Stimulated activated CD4-positive, alpha-beta T cell treated with anti-CD3 and anti-CD28 coated beads, Interleukin-4, amount 100 ng/mL, for 4 hours (primary cell): ENCODE results near the gene B9D2.

ENCODE experiments used
- DNase-seq, 2 experiments: peaks; one replicate each; pipeline ENCODE4 v3.0.0-alpha.2; 2020

The B9D2 gene

DNA sequence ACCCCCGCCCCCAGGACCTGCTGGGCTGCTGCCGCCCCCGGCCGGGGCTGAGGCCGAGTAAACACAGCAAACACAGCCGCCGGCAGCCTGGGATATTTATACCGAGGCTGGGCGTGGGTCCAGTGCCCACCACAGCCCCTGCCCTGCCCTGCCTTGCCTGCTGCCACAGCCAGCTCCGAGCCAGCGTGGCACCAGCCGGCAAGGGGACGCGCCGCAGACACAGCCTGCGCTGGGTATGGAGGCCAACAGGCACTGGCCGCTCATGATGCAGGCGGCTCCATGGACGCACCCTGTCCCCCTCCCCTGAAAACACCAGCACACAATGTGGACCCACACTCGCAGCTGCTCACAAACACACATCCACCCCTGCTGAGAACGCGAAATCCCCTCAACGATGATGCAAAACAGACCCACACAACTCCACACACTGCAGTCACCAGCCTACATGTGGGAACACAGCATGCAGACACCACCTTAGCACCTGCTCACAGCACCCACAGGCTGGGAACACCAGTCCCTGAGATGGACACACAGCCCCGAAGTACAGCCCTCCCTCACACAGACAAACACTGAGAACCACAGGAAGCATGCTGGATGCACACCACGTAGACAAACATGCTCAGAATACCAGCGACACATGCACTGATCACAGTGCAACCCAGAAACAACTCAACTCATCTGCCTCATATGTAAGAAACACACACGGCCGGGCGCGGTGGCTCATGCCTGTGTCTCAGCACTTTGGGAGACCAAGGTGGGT is 37.8 kb downstream of the B9D2 start:
- DNase-seq: no peak

DNA sequence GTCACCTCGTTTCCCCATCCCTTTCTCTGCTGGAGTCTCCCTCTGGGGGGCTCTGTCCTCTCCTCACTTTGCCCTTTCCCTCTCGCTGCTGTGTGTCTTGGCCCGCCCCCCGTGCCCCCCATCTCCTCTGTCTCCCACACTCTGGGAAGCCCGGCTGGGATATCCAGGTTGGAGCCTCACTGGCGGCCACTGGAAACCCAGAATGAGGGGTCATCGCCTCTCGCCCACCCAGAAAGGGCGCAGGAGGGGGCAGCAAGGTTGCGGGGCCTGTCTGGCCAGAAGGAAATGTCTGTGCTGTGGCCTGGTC is 38.4 kb downstream of the B9D2 start:
- DNase-seq: no peak

- no peak for DNase-seq
Measured at GRCh38 chr19:41324921-41325639, 38.9 kb downstream of the B9D2 start.

DNA sequence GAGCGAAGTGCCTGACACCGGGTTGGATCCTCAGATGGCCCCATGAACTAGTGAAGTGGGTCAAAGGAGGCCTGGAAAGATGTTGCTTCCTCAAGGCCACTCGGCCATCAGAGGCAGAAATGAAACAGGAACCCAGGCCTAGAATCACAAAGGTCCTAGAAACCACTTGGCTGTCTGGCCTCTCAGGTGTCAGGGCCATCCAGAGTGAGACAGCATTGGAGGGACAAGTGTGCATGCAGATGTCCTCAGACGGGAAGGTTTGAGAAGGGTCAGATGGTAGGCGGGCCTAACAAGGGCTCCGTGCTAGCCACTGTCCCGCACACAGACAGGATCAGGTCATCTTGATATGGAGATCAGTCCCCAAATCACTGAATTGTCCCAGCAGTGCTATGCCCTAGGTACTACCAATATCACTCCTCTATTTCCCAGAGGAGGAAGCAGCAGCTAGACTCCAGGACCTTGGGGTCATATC is 39.7 kb downstream of the B9D2 start:
- no peak for DNase-seq

DNA sequence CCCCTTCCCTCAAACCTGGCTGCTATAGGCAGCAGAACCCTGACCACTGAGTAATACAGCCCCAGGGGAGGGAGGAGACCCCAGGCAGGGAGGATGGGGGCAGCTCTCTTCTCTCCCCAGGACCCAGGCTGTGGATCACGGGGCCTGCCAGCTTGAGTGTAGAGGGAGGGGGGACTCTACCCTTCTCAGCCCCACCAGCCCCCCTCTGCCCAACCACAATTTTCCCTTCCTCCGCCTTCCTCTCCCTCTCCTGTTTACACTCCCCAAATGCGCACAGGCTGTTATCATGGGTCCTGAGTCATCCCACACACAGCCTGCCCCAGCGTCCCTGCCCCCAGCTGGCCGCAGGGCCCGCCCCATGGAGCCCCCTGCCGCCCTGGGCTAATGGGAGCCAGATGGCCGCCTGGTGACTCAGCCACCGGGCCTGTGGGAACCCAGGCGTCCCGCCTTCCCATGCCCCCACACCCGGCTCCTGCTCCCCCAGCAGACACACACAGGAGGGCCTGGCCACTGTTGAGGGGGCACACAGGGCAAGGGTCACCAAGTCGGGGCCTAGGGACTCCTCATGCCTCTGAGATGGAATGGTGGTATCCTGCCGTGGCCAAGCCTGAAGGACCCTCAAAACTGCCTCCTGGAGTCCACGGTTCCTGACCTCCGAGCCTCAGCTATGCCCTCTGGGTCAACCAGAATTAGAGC is 40.4 kb downstream of the B9D2 start:
- DNase-seq: no peak

- DNase-seq: no peak
Measured at GRCh38 chr19:41323023-41323422, 40.9 kb downstream of the B9D2 start.

GRCh38 chr19:41322451-41322850 is 41.5 kb downstream of the B9D2 start:
- DNase-seq: no peak

DNA sequence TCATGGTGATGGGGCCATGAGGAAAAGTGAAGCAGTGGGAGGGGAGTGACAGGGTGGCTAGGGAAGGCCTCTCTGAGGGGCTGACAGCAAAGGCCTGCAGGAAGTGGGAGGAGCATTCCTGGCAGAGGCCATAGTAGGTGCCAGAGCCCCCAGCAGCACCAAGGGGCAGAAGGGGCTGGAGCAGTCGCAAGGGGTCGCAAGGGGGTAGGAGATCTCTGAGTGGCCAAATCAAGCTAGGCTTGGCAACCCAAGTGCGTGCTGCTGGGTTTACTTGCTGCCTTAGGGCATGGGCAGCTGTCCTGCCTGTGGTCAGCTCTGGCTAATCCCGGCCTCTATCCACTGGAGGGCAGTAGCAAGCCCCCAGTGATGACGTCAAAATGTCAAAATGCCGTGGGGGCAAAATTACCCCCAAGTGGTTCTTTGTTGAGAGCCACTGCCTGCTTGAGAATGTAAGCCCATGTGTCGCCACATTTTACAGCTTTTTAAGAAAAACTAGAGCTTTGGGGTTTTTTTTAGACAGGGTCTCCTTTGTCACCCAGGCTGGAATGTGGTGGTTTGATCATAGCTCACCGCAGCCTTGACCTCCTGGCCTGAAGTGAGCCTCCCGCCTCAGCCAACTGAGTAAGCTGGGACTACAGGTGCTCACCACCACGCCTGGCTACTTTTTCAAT is 42.2 kb downstream of the B9D2 start:
- DNase-seq: no peak

DNA sequence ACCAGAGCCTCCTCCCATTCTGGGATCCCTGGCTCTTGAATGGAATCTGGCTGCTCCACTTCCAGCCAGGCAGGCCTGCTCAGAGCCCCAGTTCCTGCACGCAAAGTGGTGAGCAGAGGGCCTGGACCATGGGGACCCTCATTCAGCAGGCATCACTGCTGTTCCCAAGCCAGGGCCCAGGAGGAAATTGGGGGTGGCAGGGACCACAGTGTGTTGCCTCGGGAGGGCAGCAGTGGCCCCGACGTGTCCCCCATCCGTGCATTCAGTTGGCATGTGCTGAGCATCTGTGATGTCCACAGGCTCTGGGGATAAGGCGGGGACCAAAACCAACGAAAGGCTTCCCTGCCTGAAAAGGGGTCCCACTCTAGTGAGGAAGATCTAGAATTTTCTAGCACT is 42.7 kb downstream of the B9D2 start:
- no peak for DNase-seq

- no peak for DNase-seq
Measured at GRCh38 chr19:41320568-41320967, 43.4 kb downstream of the B9D2 start.

DNA sequence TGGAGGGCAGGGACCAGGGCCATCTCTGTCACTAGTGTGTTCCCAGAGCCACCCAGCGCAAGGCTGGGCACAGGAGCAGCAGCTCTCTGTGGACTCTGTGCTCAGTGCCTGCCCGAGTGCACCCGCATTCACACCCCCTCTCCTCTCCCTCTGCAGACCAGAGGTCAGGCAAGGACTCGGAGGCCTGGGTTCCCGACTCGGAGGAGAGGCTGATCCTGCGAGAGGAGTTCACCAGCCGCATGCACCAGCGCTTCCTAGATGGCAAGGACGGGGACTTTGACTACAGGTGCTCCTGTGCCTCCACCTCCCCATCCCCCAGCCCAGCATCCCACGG is 43.8 kb downstream of the B9D2 start:
- no peak for DNase-seq

GRCh38 chr19:41319500-41320184 is 44.3 kb downstream of the B9D2 start:
- no peak for DNase-seq

GRCh38 chr19:41318696-41319499 is 45.1 kb downstream of the B9D2 start:
- DNase-seq: no peak

DNA sequence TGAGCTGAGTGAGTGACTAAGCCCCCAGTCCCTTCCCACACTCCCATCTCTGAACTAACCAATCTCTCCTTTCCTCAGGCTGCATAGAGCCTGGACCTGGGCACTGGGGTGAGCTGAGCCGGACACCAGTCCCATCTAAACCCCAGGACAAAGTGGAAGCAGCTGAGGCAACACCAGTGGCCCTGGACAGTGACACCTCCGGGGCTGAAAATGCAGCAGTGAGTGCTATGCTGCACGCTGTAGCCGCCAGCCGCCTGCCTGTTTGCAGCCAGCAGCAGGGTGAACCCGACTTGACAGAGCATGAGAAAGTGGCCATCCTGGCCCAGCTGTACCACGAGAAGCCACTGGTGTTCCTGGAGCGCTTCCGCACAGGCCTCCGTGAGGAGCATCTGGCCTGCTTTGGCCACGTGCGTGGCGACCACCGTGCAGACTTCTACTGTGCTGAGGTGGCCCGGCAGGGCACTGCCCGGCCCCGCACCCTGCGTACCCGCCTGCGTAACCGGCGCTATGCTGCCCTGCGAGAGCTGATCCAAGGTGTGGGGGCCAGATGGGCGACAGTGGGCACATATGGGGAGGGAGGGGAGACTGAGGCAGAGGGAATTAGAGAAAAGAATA is 47.5 kb downstream of the B9D2 start:
- no peak for DNase-seq

DNA sequence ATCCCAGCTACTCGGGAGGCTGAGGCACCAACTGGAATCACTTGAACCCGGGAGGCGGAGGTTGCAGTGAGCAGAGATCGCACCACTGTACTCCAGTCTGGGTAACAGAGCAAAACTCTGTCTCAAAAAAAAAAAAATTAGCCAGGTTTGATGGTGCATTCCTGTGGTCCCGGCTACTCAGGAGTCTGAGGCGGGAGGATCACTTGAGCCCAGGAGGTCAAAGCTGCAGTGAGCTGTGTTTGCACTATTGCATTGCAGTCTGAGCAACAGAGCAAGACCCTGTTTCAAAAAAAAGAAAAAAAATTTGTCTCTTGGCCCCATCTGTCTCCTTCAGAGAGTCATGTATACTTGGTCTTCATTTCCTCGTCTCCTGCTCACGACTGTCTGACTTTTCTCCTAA is 52.3 kb downstream of the B9D2 start:
- no peak for DNase-seq

DNA sequence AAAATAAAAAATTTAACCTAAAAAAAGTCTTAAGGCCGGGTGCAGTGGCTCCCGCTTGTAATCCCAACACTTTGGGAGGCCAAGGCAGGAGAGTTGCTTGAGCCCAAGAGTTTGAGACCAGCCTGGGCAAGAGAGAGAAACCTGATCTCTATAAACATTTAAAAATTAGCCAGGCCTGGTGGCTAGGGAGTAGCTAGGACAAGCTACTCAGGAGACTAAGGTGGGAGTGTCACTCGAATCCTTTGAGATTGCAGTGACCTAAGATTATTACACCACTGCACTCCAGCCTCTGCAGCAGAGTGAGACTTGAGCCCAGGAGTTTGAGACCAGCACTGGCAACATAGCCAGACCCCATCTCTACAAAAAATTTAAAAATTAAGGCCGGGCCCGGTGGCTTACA is 52.9 kb downstream of the B9D2 start:
- DNase-seq: no peak

- peak; percentile 84 to 86 for DNase-seq
Measured at GRCh38 chr19:41310033-41310831, 53.7 kb downstream of the B9D2 start, which contains the start of gene CCDC97. Gene CCDC97 (plus strand): TSS chr19:41310172. CDS start chr19:41310311, 139 bp downstream.

GRCh38 chr19:41309180-41310032 is 54.5 kb downstream of the B9D2 start:
- DNase-seq: no peak

DNA sequence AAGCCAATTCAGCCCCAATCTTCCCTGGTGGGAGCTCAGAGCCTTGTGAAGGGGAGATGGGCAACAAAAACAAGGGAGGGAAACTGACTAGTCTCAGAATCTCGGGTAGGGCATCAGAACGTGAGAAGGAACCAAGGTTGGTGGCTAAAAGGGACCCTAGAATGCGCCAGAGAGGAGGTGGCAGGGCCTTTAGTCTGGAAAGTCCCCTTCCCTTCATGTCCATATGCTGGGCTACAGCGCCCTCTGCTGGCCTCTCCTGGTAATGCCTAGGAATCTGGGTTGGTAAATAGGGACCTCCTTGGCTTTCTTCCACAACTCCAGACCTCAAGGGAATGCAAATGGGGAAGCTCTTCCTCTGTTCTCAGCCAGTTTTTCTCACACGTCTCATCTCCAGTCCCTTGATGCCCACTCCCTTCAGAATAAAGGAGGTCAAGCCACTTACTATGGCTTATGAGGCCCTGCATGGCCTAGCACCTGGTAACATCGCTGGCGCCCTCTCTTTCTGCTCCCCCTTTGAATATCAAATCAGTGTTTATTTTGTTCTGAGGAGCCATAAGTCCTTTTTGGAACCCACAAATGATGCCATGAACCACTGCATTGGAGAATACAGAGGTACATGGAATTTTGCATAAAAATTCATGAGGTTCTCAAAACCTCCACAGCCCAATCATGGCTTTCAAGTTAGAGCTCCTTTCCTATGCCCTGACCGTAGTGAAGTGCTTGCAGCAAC is 55.3 kb downstream of the B9D2 start:
- DNase-seq: peak; percentile 85 to 93
